IgD-negative memory B cell (primary cell): ENCODE data around the gene SLIT3. TPM values are rescaled to one million over a fixed set of nuclear protein-coding genes. Genes with fewer than 3 reads are reported as not detected.
"Not testable (repeated sequence)": the region's sequence is repeated elsewhere in the genome, so short reads cannot be mapped to it uniquely, and the experiment has no call there.

Source experiments
- H3K27ac Mint-ChIP-seq, 3 donors: one replicate each; pipeline ENCODE4 v1.8.0; 2020 to 2022; ENCODE audit warnings: mild to moderate bottlenecking in 3 of 3, mixed read lengths in 3 of 3, moderate library complexity in 1 of 3
- H3K27me3 Mint-ChIP-seq: one replicate; pipeline ENCODE4 v1.8.0; 2021; ENCODE audit warnings: mixed read lengths
- H3K36me3 Mint-ChIP-seq: one replicate; pipeline ENCODE4 v1.8.0; 2020; ENCODE audit warnings: mild to moderate bottlenecking, mixed read lengths
- H3K4me1 Mint-ChIP-seq, 3 donors: one replicate each; pipeline ENCODE4 v1.8.0; 2020 to 2022; ENCODE audit warnings: mixed read lengths in 3 of 3, mild to moderate bottlenecking in 1 of 3
- H3K4me3 Mint-ChIP-seq, 4 donors: one replicate each; pipeline ENCODE4 v1.8.0; 2020 to 2022; ENCODE audit warnings: mild to moderate bottlenecking in 4 of 4, mixed read lengths in 4 of 4, moderate library complexity in 3 of 4
- H3K9me3 Mint-ChIP-seq, 3 donors: one replicate each; pipeline ENCODE4 v1.8.0; 2020 to 2021; ENCODE audit warnings: mixed read lengths in 3 of 3, mild to moderate bottlenecking in 1 of 3
- polyA plus RNA-seq: library from polyadenylated mRNA; unstranded; fragments of 300-500 nt; fragmentation: Illumina TruSeq; gene quantifications from one replicate; pipeline ENCODE4 v1.2.3, GENCODE V29; 2021

SLIT3 gene
- polyA plus RNA-seq, 1 donor from 2014 or later: not detected

DNA sequence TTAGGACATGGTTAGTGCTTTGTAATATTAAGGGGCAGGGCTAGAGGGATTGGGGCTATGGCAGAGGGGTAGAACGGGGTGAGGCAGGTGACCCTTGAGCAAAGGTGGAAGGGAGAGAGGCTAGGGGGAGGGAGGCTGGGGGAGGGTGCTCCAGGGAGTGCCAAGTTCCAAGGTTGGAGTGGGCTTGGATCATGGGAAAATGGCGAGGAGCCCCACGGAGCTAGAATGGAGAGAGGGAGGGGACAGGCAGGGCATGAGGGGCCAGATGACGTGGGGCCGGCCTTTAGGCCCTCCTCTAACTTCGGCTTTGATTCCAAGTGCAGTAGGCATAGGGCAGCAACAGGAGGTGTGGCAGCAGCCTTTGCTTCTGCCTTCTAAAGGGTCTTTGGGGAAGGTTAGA is 550.0 kb downstream of the SLIT3 start:
- H3K9me3 Mint-ChIP-seq: peaks cover 0 to 1% (median 0%) of the 10 kb centered on the region in 3 donors

GRCh38 chr5:168749391-168750100 is 551.4 kb downstream of the SLIT3 start:
- Mint-ChIP-seq H3K9me3 (peaks cover 0 to 5% (median under 1%) of the 10 kb centered on the region in 3 donors), H3K4me1 (peaks cover 0 to 4% (median 0%) of the 10 kb centered on the region in 3 donors)

More for the DNA sequence above, 550.0 kb downstream of the SLIT3 start:
- H3K27ac Mint-ChIP-seq: no peak overlapping the region
- peaks cover 0 to 1% (median 0%) of the 10 kb centered on the region in 3 donors for H3K4me1 Mint-ChIP-seq
- no peak overlapping the region for H3K4me3 Mint-ChIP-seq
- no peaks in the 10 kb centered on the region for H3K27me3 Mint-ChIP-seq
- H3K36me3 Mint-ChIP-seq: no peaks in the 10 kb centered on the region

GRCh38 chr5:168747987-168748777 is 552.8 kb downstream of the SLIT3 start:
- no peaks in the 10 kb centered on the region for H3K36me3 Mint-ChIP-seq
- no peak overlapping the region for H3K27ac Mint-ChIP-seq
- H3K4me3 Mint-ChIP-seq: no peak overlapping the region
- no peaks in the 10 kb centered on the region for H3K27me3 Mint-ChIP-seq
- peaks cover 0 to 8% (median 5%) of the 10 kb centered on the region in 3 donors for H3K9me3 Mint-ChIP-seq
- peaks cover 0 to 4% (median 0%) of the 10 kb centered on the region in 3 donors for H3K4me1 Mint-ChIP-seq

More at GRCh38 chr5:168749391-168750100, 551.4 kb downstream of the SLIT3 start:
- no peak overlapping the region for H3K27ac Mint-ChIP-seq
- H3K4me3 Mint-ChIP-seq: no peak overlapping the region
- no peaks in the 10 kb centered on the region for H3K27me3 Mint-ChIP-seq
- no peaks in the 10 kb centered on the region for H3K36me3 Mint-ChIP-seq

GRCh38 chr5:168746893-168747640 is 553.9 kb downstream of the SLIT3 start:
- no peaks in the 10 kb centered on the region for H3K27me3 Mint-ChIP-seq
- peak overlapping the region in 1 of 4 donors; percentile 16 for H3K4me3 Mint-ChIP-seq
- H3K9me3 Mint-ChIP-seq: peaks cover 0 to 8% (median 5%) of the 10 kb centered on the region in 3 donors
- H3K36me3 Mint-ChIP-seq: no peaks in the 10 kb centered on the region
- H3K27ac Mint-ChIP-seq: no peak overlapping the region
- peaks cover 0 to 4% (median 0%) of the 10 kb centered on the region in 3 donors for H3K4me1 Mint-ChIP-seq

DNA sequence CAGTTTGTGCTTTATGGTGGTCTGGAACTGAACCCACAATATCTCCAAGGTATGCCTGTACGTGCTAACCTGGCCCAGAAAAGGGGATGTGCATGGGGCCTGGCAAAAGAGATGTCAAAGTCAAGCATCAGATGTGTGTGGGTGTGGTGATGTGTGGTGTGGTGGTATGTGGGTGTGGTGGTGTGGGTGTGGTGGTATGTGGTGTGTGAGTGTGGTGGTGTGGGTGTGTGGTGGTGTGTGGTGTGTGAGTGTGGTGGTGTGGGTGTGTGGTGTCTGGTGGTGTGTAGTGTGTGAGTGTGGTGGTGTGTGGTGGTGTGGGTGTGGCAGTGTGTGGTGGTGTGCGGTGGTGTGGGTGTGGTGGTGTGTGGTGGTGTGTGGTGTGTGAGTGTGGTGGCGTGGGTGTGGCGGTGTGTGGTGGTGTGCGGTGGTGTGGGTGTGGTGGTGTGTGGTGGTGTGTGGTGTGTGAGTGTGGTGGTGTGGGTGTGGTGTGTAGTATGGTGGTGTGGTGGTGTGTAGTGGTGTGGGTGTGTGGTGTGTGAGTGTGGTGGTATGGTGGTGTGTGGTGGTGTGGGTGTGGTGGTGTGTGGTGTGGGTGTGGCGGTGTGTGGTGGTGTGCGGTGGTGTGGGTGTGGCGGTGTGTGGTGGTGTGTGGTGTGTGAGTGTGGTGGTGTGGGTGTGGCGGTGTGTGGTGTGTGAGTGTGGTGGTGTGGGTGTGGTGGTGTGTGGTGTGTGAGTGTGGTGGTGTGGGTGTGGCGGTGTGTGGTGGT is 554.6 kb downstream of the SLIT3 start:
- H3K27ac Mint-ChIP-seq, H3K27me3 Mint-ChIP-seq, H3K36me3 Mint-ChIP-seq, H3K4me3 Mint-ChIP-seq, H3K9me3 Mint-ChIP-seq, H3K4me1 Mint-ChIP-seq: not testable (repeated sequence)

DNA sequence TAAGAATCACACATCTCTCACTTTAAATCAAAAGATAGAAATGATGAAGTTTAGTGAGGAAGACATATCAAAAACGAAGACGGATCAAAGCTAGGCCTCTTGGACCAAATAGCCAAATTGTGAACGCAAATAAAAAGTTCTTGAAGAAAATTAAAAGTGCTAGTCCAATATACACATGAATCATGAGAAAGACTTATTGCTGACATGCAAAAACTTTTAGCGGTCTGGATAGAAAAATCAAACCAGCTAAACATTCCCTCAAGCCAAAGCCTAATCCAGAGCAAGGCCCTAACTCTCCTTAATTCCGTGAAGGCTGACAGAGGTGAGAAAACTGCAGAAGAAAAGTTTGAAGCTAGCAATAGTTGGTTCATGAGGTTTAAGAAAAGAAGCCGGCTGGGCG is 557.3 kb downstream of the SLIT3 start:
- H3K4me3 Mint-ChIP-seq: no peak overlapping the region
- peaks cover 0 to 4% (median 0%) of the 10 kb centered on the region in 3 donors for H3K4me1 Mint-ChIP-seq
- no peak overlapping the region for H3K27ac Mint-ChIP-seq
- H3K27me3 Mint-ChIP-seq: no peaks in the 10 kb centered on the region
- H3K9me3 Mint-ChIP-seq: peaks cover 0 to 8% (median 4%) of the 10 kb centered on the region in 3 donors
- H3K36me3 Mint-ChIP-seq: no peaks in the 10 kb centered on the region

GRCh38 chr5:168742311-168742710 is 558.6 kb downstream of the SLIT3 start:
- not testable (repeated sequence) for H3K27me3 Mint-ChIP-seq, H3K4me1 Mint-ChIP-seq, H3K36me3 Mint-ChIP-seq, H3K9me3 Mint-ChIP-seq, H3K27ac Mint-ChIP-seq, H3K4me3 Mint-ChIP-seq

DNA sequence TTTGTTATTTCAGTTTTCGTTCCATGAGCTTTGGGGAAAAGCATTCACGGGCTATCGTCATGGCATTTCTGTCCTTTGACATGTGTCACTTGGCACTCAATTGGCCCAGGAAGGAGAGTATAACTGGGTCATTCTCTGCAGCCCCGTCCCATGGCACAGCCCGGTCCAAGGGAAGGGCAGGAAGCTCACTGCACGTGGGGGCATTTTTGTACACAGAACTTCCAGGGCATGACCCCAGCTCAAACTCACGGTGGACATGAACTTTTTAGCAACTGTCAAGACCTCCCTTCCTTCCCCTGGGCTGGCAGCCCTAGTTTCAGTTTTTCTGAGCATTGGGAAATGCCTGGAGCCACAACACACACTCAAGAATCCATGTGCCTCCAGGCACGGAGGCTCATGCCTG is 560.1 kb downstream of the SLIT3 start:
- H3K4me3 Mint-ChIP-seq: no peak overlapping the region
- H3K4me1 Mint-ChIP-seq: peaks cover 0 to 3% (median 3%) of the 10 kb centered on the region in 3 donors
- no peaks in the 10 kb centered on the region for H3K36me3 Mint-ChIP-seq
- H3K27ac Mint-ChIP-seq: no peak overlapping the region
- no peaks in the 10 kb centered on the region for H3K27me3 Mint-ChIP-seq
- H3K9me3 Mint-ChIP-seq: peaks cover 0 to 8% (median 4%) of the 10 kb centered on the region in 3 donors

DNA sequence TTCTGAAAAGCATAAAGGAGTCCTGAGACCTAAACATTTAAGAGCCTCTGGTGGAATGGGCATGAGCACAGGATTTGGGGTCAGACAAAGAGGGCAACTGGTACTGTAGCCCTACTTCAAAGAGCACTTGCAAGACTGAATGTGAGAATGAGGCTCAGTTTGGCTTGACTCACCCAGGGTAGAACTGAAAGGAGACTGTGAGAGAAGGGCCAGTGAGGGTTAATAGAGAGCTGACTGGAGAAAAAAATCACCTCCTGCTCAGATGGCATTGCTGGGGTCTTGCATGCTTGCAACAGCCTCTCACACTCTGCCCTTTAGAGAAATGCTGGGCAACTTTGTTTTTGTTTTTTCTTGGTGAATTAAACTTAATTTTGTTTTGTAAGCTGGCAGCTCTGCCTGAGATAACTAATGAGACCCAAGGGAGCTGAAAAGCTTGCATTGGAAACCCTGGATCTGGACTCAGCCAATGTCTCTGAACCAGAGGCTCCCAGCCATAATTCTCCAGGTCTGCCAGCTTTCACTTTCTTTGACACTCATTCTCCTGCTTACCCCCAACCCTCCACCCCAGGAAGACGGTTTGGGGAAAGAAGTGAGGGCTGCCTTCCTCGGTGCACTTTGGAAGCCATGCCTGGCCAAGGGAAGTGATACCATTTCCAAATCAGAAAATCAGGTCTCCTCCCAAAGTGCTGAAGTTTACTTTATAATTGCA is 560.7 kb downstream of the SLIT3 start:
- Mint-ChIP-seq H3K9me3 (peaks cover 0 to 8% (median 4%) of the 10 kb centered on the region in 3 donors), H3K4me3 (no peak overlapping the region), H3K27me3 (no peaks in the 10 kb centered on the region), H3K36me3 (no peaks in the 10 kb centered on the region), H3K27ac (no peak overlapping the region), H3K4me1 (peaks cover 0 to 5% (median 3%) of the 10 kb centered on the region in 3 donors)

- H3K4me1 Mint-ChIP-seq: peaks cover 3 to 7% (median 7%) of the 10 kb centered on the region in 3 donors
- peaks cover 0 to 4% (median 0%) of the 10 kb centered on the region in 3 donors for H3K9me3 Mint-ChIP-seq
- H3K27me3 Mint-ChIP-seq: no peaks in the 10 kb centered on the region
- H3K27ac Mint-ChIP-seq: no peak overlapping the region
- no peak overlapping the region for H3K4me3 Mint-ChIP-seq
- no peaks in the 10 kb centered on the region for H3K36me3 Mint-ChIP-seq
These were observed 563.9 kb downstream of the SLIT3 start for GRCh38 chr5:168737066-168737465.

DNA sequence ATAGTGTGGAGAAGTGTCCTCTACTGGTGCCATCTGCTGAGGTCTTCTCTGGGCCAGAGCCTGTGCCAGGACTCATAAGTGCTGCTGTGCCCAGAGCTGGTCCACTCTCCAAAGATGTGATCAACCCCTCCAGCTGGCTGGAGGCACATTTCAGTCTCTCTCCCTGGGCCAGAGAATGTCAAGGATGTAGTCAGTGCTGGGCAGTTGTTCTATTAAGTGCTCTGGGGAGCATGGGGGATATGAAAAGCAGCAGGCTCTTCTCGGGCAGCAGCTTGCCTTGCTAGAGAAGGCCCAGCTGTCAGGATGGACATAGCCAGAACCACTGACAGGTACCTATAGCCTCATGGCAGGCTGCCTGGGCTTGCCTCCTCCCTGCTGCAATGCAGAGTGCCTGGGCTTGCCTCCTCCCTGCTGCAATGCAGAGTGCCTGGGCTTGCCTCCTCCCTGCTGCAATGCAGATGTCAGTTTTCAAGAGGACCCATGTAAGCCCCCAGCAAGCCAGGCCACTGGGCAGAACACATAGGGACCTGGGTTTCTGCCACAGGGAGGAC is 564.6 kb downstream of the SLIT3 start:
- Mint-ChIP-seq H3K4me3 (no peak overlapping the region), H3K9me3 (peaks cover 0 to 4% (median under 1%) of the 10 kb centered on the region in 3 donors), H3K27ac (no peak overlapping the region), H3K4me1 (peaks cover 3 to 7% (median 7%) of the 10 kb centered on the region in 3 donors), H3K36me3 (no peaks in the 10 kb centered on the region), H3K27me3 (no peaks in the 10 kb centered on the region)

- H3K9me3 Mint-ChIP-seq: peaks cover 3 to 10% (median 8%) of the 10 kb centered on the region in 3 donors
- H3K36me3 Mint-ChIP-seq: peaks cover 4% of the 10 kb centered on the region
- peaks cover 3 to 7% (median 7%) of the 10 kb centered on the region in 3 donors for H3K4me1 Mint-ChIP-seq
- peak overlapping the region in 1 of 4 donors; percentile 6 for H3K4me3 Mint-ChIP-seq
- H3K27me3 Mint-ChIP-seq: no peaks in the 10 kb centered on the region
- H3K27ac Mint-ChIP-seq: no peak overlapping the region
These were observed 566.2 kb downstream of the SLIT3 start for GRCh38 chr5:168734620-168735300.

- no peak overlapping the region for H3K4me3 Mint-ChIP-seq
- peaks cover 5 to 13% (median 12%) of the 10 kb centered on the region in 3 donors for H3K9me3 Mint-ChIP-seq
- H3K27ac Mint-ChIP-seq: no peak overlapping the region
These were observed 566.8 kb downstream of the SLIT3 start for GRCh38 chr5:168734119-168734518.

More at GRCh38 chr5:168734119-168734518, 566.8 kb downstream of the SLIT3 start:
- Mint-ChIP-seq H3K36me3 (peaks cover 4% of the 10 kb centered on the region), H3K27me3 (no peaks in the 10 kb centered on the region), H3K4me1 (peaks cover 3 to 7% (median 7%) of the 10 kb centered on the region in 3 donors)
